HCT116 (cell line): Measurements from ENCODE around the gene MCFD2. TPM values are rescaled to one million over a fixed set of nuclear protein-coding genes. Genes with fewer than 3 reads are reported as not detected.

ENCODE experiments used
- ATAC-seq: fragments of 200-7000 bp; cut with Tn5 transposase; 2 replicates; pipeline ENCODE4 v1.9.1; 2020; ENCODE audit warnings: mild to moderate bottlenecking, moderate library complexity
- BruUV-seq: library from RNA; stranded (reverse); fragments of 400-500 nt; replicated peaks from 2 replicates; lab custom pipeline; 2021; lab: Mats Ljungman, UMichigan
- CTCF ChIA-PET: fragments of 300-600 bp; sonication (Branson Sonifier 250); formaldehyde crosslinking; loops from one replicate; lab custom pipeline; 2021; ENCODE audit warnings: antibody characterized with exemption; lab: Charles Lee
- POLR2A ChIA-PET: fragments of 300-600, 350-600 bp; sonication (Branson Sonifier 250); formaldehyde crosslinking; loops from one replicate; lab custom pipeline; 2021; ENCODE audit warnings: antibody characterized with exemption; lab: Charles Lee
- RAD21 ChIA-PET, 2 experiments: fragments of 300-600 bp; sonication (Branson Sonifier 250); formaldehyde crosslinking; loops; one replicate each; lab custom pipeline; 2023; ENCODE audit warnings: low total read pairs in 2 of 2; ENCODE audit not compliant: uncharacterized antibody in 2 of 2, unreplicated experiment in 2 of 2, low non-redundant PET in 1 of 2; lab: Charles Lee
- DNase-seq: peaks from one replicate; pipeline ENCODE4 v3.0.0-alpha.2; 2010; ENCODE audit warnings: low read depth, low spot score
- H2AFZ ChIP-seq: fragments of 200-600 bp; shearing (Covaris generic), sonication (generic); 2 replicates; pipeline ENCODE4 v1.6.1; 2017; ENCODE audit warnings: low read depth, mixed run types, mixed read lengths, antibody characterized with exemption, low read length; ENCODE audit not compliant: poor library complexity, severe bottlenecking
- H3K27ac ChIP-seq: 2 replicates; pipeline ENCODE4 v1.5.1; 2012; ENCODE audit warnings: low read depth, low read length
- H3K27me3 ChIP-seq: fragments of 200-600 bp; sonication (generic); 2 replicates; pipeline ENCODE4 v1.6.1; 2016; ENCODE audit warnings: mixed run types, low read length, mixed read lengths; ENCODE audit not compliant: insufficient read depth
- H3K36me3 ChIP-seq, 2 experiments: fragments of 200-500 bp in 1 of 2; fragments of 200-600 bp in 1 of 2; sonication (Bioruptor generic) in 1 of 2; sonication (generic) in 1 of 2; 2 replicates each; pipeline versions ENCODE4 v1.5.1 to v1.6.1; 2014 to 2016; ENCODE audit warnings: low read length in 2 of 2, inconsistent platforms in 1 of 2, mixed read lengths in 1 of 2, mixed run types in 1 of 2; ENCODE audit not compliant: insufficient read depth in 2 of 2, control insufficient read depth in 1 of 2
- H3K4me1 ChIP-seq, 2 experiments: fragments of 200-600 bp in 1 of 2; sonication (generic) in 1 of 2; 2 replicates each; pipeline versions ENCODE4 v1.5.1 to v1.6.1; 2012 to 2017; ENCODE audit warnings: low read length in 2 of 2, inconsistent platforms in 1 of 2, mild to moderate bottlenecking in 1 of 2, mixed read lengths in 1 of 2, mixed run types in 1 of 2, moderate library complexity in 1 of 2; ENCODE audit not compliant: insufficient read depth in 2 of 2, control insufficient read depth in 1 of 2
- H3K4me2 ChIP-seq: fragments of 200-600 bp; sonication (generic); 2 replicates; pipeline ENCODE4 v1.6.1; 2017; ENCODE audit warnings: mixed run types, low read length, mixed read lengths
- H3K4me3 ChIP-seq, 2 experiments: fragments of 200-600 bp in 1 of 2; sonication (generic) in 1 of 2; replicated peaks in 1 of 2; 2 replicates each; pipeline ENCODE4 v1.5.1; 2011 to 2016; ENCODE audit warnings: low read length in 2 of 2, control low read depth in 1 of 2, low read depth in 1 of 2, mild to moderate bottlenecking in 1 of 2, mixed read lengths in 1 of 2, mixed run types in 1 of 2
- H3K79me2 ChIP-seq: fragments of 200-600 bp; sonication (generic); 2 replicates; pipeline ENCODE4 v1.6.1; 2017; ENCODE audit warnings: mild to moderate bottlenecking, mixed run types, low read length, moderate library complexity, mixed read lengths; ENCODE audit not compliant: insufficient read depth
- H3K9ac ChIP-seq: fragments of 200-600 bp; sonication (generic); 2 replicates; pipeline ENCODE4 v1.6.1; 2016; ENCODE audit warnings: low read length, mixed read lengths
- H3K9me2 ChIP-seq: fragments of 200-600 bp; sonication (generic), shearing (Covaris generic); 2 replicates; pipeline ENCODE4 v1.6.1; 2017; ENCODE audit warnings: mixed run types, mild to moderate bottlenecking, moderate library complexity; ENCODE audit not compliant: insufficient read depth
- H3K9me3 ChIP-seq, 2 experiments: fragments of 200-500 bp in 1 of 2; fragments of 200-600 bp in 1 of 2; sonication (Bioruptor generic) in 1 of 2; sonication (generic) in 1 of 2; 2 replicates each; pipeline ENCODE4 v1.6.1; 2014 to 2017; ENCODE audit warnings: low read length in 2 of 2, mixed read lengths in 2 of 2, inconsistent platforms in 1 of 2, low read depth in 1 of 2, mild to moderate bottlenecking in 1 of 2, mixed run types in 1 of 2, moderate library complexity in 1 of 2; ENCODE audit not compliant: control insufficient read depth in 1 of 2, insufficient read depth in 1 of 2
- H4K20me1 ChIP-seq: fragments of 200-600 bp; sonication (generic), shearing (Covaris generic); 2 replicates; pipeline ENCODE4 v1.6.1; 2017; ENCODE audit warnings: mixed run types, mild to moderate bottlenecking, moderate library complexity; ENCODE audit not compliant: insufficient read depth
- ELF1 ChIP-seq: IDR thresholded peaks from 2 replicates; pipeline ENCODE4 v1.6.1; 2012; ENCODE audit warnings: low read depth, borderline replicate concordance
- FOSL1 ChIP-seq: IDR thresholded peaks from 2 replicates; pipeline ENCODE4 v1.6.1; 2012; ENCODE audit warnings: low read depth
- POLR2A ChIP-seq: IDR thresholded peaks from 2 replicates; pipeline ENCODE4 v1.7.0; 2011; ENCODE audit warnings: borderline replicate concordance; ENCODE audit not compliant: insufficient read depth, insufficient read length; ENCODE audit errors: extremely low read depth
- POLR2AphosphoS5 ChIP-seq: IDR thresholded peaks from 2 replicates; pipeline ENCODE4 v1.6.1; 2011; ENCODE audit warnings: mild to moderate bottlenecking, low read depth, low read length, moderate library complexity
- RAD21 ChIP-seq: IDR thresholded peaks from 2 replicates; pipeline ENCODE4 v1.6.1; 2012; ENCODE audit warnings: low read depth, mild to moderate bottlenecking
- SIN3A ChIP-seq: IDR thresholded peaks from 2 replicates; pipeline ENCODE4 v1.6.1; 2012; ENCODE audit warnings: low read depth
- ZBTB33 ChIP-seq: IDR thresholded peaks from 2 replicates; pipeline ENCODE4 v1.6.1; 2011; ENCODE audit warnings: mild to moderate bottlenecking, low read length, moderate library complexity; ENCODE audit not compliant: insufficient replicate concordance; ENCODE audit errors: extremely low read depth
- intact Hi-C: fragments of 100-400 bp; cut with micrococcal nuclease; formaldehyde crosslinking; loops from 2 replicates; pipeline ENCODE4 v1.10.0; 2022
- total RNA-seq: library from RNA; stranded (reverse); gene quantifications from one replicate; pipeline ENCODE4 v1.2.1, GENCODE V29; 2021; ENCODE audit not compliant: unreplicated experiment

Gene MCFD2
- total RNA-seq, 1 experiment from 2014 or later = 73.9 TPM

- Histone ChIP-seq H3K9ac (no peak overlapping the region), H3K9me3 (peaks cover 0 to 18% of the 10 kb centered on the region in 2 experiments; a peak in 1 of 4 replicates), H3K4me3 (no peak overlapping the region), H2AFZ (no peak overlapping the region), H4K20me1 (no peaks in the 10 kb centered on the region), H3K27me3 (no peaks in the 10 kb centered on the region), H3K4me1 (peaks cover 0 to 41% of the 10 kb centered on the region in 2 experiments; a peak in 2 of 4 replicates), H3K79me2 (no peaks in the 10 kb centered on the region), H3K27ac (no peak overlapping the region), H3K36me3 (no peaks in the 10 kb centered on the region), H3K9me2 (no peaks in the 10 kb centered on the region), H3K4me2 (no peak overlapping the region)
- POLR2A ChIA-PET = no interaction called here
- ATAC-seq (no peak), DNase-seq (no peak)
- RAD21 ChIA-PET = no interaction called here
- intact Hi-C loops = no loop called here
- BruUV-seq = no TSS peak
- CTCF ChIA-PET = no interaction called here
- TF ChIP-seq RAD21 (no peak), ZBTB33 (no peak), ELF1 (no peak), FOSL1 (no peak), SIN3A (no peak), POLR2A (no peak), POLR2AphosphoS5 (no peak)
These were observed 48.8 kb downstream of the MCFD2 start for GRCh38 chr2:46866770-46867246.
